ENCODE results near the gene ITGA1.

Gene ITGA1

DNA sequence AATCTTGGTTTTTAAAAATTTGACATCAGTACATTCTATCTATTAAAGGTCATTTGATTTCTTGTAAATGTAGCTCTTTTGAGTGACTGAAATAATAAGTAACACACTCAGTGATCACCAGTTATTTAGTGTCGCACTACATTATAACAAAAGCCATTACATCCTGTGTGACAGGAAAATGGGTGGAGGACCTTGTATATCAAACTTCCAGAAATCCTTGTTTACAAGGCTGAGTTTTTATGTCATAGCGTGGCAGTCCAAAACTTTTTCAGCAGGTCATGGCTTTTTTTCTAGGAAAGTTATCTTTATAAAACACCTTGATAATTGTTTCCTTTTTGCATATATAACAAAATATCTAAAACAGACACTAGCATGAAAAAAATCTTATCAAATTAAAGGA lies 14.4 kb upstream of the ITGA1 start:
- no peak for DNase-seq

DNA sequence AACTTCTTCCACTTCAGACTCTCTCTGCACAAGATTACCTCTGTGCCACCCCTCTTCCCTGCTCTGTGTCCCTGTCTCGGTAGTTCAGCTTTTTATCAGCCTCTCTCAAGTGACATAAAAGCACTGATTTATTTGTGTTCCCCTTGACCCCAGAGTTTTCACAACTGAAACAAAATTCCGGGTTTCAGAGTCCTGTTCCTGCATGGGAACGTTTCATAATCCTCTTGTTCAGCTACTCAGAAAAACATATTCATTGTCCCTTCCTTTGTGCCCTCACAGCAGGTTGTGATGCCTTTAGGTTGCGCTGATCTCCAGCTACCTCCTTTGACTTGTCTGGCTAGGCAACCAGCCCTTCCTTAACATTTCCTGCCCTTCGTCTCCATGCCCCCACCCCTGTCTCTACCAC lies 13.7 kb upstream of the ITGA1 start:
- no peak for DNase-seq

DNA sequence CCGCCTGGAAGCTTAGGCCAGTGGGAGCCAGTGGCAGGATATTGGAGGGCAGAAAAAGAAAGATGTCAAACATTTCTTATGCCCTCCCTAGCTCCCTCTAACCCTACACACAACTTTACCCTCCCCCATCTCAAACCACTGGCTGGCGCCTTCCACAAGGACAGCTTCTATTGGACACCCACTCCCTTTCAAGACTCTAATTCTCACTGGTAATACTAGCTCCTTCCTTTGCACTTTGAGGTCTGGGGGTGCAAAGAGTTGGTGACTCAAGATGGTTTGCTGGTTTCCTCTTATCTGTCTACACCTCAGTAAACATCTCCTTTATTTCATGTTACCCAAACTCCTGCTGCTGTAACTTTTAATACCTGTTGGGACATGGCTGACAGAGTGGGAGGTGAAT lies 11.6 kb upstream of the ITGA1 start:
- DNase-seq, result no peak

DNA sequence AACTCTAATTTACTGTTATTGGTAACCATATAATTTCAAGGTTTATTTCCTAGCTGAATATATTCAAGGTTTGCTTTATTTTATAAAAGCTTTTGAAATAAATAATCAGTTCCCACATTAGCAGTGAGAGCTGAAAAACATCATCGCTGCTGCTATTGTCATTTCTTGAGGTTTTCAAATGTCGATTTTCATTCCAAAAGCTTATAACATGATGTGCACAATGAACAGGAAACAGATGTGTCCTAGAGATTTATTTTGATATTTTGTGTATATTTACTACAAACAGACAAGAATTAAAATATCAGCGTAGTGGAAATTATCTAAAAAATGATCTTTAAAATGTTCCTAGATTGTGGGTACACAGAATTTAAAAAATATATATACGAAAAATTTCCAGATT lies 10.5 kb upstream of the ITGA1 start:
- no peak for DNase-seq

DNA sequence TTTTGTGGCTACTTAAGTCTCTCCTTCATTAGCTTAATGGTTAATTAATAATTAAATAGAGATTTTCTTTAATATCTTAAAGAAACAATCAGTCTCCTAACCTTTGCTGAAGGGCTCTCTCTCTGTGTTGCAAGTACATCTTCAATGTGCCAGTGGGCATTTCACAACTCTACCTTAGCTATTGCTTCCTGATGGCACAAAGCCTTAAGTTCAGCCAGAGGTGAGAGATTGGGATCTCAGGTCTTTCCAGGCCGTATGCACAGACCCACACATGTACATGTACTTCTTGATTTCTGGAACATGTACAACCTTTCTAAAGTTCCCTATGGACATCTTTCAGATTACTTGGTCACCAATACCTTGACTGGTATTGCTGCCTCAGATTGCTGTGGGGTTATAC lies 8.9 kb upstream of the ITGA1 start:
- no peak for DNase-seq

DNA sequence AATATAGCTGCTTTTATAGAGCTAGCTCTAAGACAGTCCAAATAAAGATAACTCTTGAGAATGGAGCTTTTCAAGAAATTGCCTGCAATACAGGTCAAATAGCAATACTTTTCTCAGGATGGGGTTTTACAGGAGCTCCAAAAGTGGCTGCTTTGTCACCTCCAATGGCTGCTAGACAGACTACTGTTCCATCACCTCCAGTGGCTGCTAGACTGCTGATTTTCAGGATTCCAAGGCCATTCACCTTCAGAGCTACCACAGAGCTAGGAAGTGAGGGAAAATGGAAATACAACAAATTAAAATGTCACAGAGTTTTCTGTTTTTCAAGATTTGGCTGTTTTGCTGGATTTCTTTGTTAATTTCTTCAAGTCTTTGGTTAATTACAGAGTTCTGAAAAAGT lies 8.5 kb upstream of the ITGA1 start:
- DNase-seq, result no peak

DNA sequence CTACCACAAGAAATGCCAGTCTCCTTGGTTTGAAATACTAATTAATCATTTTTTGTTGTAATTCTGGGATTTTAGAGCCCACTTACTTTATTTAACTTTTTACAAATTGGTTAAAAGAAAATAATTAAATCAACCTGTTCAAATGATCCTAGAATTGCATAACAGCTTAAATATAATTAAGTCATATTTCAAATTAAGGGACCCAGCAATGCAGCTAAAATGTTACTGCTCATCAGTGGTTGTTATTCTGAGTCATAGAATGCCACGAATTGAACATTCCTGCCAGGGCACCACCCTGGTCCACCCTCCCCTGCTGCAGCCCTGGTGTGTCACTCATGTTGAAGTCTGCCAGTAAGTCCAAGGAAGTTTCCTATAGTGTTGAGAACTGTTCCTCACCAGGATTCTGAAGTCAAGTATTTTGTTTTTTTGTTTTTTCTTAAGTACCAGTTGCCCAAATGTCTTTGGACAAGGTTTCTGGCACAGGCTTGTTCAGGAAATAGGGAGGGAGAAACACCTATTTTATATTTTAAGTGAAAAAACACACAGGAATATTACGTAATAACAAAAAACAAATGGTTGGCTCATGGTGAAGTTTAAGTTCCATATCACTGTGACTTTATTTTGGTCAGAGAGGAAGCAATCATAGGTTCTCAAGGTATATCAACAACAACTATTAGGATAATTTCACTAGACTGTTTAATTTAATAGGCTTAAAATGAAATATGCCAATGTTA lies 4.3 kb upstream of the ITGA1 start:
- no peak for DNase-seq

DNA sequence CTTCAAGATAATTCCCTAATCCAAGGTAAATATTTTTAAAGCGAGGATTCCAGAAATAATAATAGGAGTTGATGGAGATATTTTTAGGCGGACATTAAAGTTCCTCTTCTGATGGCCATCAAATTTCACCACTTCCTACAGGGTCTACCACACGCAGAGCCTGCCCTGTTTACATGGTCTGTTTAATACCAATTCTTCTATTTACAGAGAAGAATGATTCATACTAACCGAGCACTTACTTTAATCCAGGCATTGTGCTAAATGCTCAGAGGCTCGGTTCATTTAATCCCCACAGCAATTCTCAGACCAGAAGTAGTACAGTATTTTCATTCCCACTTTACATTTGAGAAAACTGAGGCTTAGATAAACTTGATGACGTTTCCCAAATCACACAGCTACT lies 3.0 kb upstream of the ITGA1 start:
- DNase-seq, result no peak

DNA sequence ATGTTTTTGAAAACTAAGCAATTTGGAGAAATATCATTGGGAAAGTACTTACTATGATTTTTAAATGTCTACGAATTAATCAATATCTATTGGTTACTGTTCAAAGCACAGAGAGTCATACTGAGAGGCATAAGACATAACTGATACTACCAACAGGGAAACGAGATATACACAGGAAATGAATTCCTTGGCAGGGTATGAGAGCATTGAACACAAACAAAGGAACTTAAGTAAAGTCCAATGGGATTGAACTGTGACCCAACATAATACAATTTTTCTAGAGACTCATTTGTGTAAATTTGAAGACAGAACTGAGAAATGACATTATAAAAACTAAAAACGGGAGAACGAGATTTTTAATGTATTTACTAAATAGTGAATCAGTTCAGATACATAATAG lies 1.3 kb upstream of the ITGA1 start:
- DNase-seq, result no peak

DNA sequence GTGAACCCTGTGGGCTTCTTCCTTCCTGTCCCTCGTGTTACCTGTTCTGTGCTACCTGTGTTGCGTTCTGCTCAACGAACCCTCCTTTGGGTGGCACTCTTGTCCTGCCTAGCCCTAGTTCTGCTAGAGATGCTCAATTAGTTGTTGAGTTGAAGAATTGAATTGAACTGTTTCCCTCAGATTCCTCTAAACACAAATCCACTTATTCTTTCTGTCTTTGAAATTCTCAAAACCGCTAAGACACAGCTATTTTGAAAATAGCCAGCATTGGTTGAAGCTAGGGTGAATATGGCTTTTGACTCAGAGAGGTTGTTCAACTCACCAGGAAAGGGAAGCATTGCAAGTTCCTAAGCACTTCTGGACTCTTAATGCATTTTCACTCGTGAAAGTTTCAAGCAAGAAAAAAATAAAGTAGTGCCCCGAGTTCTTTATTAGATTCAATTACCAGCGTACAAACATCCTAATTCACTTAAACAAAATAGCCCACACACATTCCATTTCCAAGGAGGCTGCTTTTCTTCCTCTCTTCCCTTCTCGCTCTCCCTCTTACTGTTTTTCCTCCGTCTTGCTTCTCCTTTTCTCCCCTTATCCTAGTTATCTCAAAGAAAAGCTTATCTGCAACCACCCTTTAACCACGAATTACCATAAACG lies 642 bp upstream of the ITGA1 start:
- peak in 1 of 2 experiments; percentile 29 for DNase-seq

DNA sequence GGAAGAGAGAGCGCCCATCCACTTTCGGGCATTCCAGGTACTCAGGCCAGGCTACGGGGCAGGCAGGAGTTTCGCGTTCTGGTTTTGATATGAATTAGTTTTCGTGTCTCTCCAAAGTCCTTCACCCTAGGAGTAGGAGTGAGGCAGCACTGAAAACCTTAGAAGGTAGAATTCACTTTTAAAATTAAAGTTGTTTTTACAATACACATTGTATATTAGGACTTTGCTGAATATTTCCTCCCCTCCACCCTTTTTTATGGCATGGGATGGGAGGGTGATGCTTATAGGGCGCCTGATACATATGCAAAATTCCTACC lies 747 bp downstream of the ITGA1 start:
- DNase-seq, result no peak

DNA sequence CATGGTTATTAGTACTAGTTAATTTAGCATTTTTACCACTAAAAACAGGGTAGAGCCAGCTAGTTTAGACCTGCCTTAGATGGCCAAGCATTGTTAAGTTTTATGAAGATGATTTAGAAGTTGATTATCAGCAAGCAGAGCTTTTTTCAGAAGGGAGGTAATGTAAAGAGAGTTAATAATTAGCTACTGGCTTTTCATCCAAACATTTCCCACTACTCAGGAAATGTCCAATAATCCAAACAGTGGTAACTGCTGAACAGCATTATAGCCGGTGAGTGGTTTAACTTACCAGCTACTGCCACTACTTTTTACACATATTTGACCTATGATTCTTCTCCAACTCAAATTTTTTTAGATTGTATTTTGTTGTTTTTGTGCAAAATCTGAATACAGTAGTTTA lies 1.7 kb downstream of the ITGA1 start:
- DNase-seq, result no peak

DNA sequence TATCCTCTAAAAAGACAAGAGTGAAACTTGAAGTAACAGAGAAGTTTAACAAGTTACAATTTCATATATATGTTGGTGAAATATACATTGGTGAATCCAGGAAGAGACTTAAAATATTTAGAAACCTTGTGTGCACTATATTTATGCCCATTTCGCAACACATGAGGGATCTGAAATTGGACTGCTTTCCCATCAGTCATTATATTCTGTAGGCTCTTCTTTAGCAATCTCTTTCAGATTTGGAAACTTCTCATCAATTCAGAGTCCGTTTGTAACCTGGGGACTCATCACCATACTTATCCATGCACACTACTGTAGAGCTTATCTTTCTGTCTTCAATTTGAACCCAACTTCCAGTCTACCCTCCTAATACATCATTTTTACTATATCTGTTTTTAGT lies 2.1 kb downstream of the ITGA1 start:
- DNase-seq, result no peak

DNA sequence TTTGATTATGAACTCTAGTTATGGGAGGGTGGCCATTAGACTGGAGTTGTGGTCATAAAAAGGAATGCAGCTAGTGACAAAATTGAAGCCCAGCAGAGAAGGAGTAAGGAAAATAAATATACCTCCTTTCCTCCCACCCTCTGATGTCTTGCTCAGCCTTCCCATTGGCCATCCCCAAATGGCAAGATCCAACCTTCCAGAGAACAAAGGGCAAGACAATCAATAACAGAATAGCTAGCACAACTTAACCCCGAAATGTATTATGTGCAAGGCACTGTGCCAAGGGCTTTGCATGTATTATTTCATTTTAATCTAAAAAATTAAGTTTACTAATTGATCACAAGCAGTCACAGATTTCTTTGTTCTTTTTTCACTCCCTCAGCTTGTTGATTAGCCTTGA lies 3.6 kb downstream of the ITGA1 start:
- no peak for DNase-seq

DNA sequence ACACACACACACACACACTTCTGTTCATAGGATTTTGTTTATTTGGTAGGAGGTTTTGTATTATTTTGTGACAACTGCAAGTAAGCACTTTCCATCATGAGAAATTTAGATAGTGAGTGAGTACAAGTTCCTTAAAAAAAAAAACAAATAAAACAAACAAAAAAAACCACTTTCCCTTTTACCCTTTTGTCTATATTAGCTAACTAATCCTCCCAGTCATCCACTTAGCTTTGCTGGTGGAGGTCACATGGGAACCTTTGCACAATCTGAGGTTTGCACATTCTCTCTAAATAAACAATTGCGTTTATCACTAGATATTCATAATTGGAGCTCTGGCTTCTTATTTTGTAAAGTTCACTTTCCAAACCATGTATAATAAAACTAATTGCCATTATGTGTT lies 6.8 kb downstream of the ITGA1 start:
- no peak for DNase-seq

DNA sequence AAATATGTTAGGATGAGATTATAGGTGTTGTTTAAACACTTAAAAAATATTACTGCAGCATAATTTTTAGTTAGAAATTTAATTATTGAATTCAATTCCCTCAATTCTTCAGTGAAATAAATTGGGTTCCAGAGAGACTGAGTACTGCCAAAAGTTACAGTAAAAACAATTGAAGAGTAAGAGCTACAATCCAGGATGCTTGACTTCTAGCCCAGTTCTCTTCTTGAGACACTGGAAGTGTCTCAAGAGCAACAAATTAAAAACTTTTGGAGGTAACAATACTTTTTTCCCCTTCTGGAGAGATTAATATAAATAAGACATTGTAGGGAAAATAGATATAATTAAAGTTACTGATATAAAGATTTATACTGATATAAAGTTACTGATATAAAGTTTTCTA lies 8.3 kb downstream of the ITGA1 start:
- no peak for DNase-seq

DNA sequence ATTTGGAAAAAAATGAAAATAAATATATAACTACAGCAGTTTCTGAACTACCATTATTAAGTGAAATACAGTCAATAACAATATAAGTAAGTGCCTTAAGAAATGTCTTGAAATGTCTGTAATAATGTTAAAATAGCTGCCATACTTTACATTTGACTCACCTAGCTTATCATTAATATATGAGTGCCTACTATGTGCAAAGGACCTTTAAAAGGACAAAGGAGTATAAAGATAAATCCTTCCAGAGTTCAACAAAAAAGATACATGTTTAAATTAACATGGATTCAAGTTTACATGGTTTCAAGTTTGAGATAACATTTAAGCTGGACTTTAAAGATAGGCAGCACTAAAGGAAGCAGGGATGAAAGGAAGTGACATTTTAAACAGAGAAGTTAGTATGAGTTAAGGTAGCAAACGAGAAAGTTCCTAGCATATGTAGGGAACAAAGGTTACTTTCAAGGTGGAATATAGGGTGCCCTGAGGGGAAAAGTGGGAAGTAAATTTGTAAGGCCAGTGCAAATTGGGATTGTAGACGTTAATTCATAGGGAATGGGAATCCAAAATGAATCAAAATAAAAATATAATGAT lies 8.9 kb downstream of the ITGA1 start:
- DNase-seq, result no peak

DNA sequence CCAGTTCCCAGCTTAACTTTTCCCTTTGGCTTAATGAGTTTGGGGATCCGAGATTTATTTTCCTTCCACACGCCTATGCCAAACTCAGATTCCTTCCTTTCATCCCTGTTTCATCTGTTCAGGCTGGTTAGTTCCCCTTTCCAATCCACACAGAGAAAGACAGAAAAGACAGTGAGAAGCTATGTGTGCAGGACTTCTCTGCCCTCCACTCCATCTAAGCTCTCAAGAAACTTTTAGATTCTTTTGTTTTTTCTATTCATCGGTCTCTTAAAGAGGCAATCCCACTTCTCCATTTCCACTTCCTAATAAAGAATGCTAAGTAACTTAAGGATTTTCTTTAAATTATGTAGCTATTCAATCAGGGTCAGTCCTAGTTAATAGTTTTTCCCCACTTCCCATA lies 11.2 kb downstream of the ITGA1 start:
- DNase-seq, result no peak

DNA sequence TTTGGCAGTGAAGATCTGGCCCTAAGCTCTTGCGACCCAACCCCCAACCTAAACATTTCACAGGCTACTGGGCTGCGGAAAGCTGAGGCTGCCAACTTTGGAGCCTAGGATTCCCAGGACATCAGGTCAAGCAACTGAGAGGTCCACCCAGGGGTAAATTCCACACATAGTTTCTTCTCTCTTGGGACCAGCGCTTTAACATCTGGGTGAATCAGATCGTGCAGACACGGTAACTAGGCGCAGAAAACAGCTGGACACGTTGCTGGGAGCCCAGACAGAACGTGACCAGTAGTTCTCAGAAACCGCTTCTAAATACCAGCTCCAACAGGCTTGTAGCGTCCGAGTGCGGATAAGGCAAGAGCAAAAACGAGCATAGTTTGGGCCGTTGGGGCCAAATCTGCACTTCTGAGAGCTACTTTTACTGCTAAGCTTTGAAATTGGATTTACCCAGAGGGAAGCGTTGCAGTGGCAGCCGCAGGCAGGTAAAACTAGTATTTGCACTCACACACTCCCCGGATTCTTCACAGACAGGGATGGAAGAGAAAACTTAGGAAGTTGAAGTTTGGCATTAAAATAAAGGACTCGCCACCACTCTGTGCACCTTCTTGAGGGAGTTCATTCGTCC lies 11.8 kb downstream of the ITGA1 start:
- DNase-seq, result no peak

DNA sequence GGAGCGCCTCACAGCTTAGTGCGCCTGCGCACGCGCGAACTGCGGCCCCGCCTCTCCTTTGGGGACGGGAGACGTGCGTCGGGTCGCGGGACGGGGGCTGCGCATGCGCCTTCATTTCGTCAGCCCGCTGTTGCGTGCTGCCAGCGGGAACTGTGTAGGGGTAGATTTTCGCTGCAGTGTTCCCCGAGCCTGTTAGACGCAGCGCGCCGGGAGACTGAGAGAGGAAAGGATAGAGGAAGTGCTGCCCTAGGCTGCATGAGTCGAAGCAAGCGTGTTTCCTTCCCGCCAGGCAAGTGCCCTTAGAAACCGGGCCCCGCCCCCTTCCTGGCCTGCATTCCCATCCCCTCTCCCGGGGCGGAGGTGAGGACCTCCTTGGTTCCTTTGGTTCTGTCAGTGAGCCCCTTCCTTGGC lies 12.3 kb downstream of the ITGA1 start:
- DNase-seq, result peak; percentile 97

DNA sequence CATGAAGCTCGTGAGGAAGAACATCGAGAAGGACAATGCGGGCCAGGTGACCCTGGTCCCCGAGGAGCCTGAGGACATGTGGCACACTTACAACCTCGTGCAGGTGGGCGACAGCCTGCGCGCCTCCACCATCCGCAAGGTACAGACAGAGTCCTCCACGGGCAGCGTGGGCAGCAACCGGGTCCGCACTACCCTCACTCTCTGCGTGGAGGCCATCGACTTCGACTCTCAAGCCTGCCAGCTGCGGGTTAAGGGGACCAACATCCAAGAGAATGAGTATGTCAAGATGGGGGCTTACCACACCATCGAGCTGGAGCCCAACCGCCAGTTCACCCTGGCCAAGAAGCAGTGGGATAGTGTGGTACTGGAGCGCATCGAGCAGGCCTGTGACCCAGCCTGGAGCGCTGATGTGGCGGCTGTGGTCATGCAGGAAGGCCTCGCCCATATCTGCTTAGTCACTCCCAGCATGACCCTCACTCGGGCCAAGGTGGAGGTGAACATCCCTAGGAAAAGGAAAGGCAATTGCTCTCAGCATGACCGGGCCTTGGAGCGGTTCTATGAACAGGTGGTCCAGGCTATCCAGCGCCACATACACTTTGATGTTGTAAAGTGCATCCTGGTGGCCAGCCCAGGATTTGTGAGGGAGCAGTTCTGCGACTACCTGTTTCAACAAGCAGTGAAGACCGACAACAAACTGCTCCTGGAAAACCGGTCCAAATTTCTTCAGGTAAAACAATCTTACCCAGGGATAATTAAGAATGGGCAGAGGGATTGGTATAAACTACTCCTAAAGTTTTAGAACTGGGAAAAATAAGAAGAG lies 12.9 kb downstream of the ITGA1 start:
- DNase-seq, result peak; percentile 75 to 76

DNA sequence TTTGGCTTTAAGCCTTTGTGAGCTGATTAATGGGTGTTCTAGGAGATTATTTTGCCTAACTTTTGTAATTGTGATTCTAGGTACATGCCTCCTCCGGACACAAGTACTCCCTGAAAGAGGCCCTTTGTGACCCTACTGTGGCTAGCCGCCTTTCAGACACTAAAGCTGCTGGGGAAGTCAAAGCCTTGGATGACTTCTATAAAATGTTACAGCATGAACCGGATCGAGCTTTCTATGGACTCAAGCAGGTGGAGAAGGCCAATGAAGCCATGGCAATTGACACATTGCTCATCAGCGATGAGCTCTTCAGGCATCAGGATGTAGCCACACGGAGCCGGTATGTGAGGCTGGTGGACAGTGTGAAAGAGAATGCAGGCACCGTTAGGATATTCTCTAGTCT lies 13.6 kb downstream of the ITGA1 start:
- peak; percentile 22 to 26 for DNase-seq

DNA sequence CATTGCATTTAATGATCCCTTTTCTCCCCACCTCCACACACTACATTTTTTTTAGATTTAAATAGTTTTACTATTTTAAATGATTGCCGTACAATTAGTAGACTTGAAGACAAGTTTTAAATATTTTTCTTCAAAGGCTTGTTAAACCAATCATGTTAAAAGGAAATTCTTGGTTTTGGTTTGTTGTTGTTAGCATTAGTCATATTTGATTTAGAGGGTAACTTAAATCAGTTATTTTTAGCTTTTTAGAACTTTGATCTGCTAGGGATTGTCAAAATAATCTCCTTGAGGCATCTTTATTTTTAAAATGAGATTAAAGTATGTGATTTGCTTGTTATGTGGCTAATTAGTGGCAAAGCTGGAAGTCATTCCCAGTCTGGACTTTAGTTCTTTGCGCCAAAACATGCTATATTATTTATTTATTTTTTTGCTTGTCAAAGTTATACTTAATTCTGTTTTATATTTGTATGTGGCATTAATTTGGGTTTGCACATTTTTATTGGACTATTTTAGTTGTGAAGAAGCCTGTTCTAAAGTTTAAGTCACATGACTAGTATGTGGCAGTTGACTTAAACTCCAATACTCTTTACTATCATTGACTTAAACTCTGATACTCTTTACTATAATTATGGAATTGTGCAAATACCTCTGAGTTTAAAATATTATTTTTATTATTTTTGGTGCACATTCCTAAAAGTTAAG lies 14.7 kb downstream of the ITGA1 start:
- DNase-seq, result no peak

All from activated T-cell treated with anti-CD3 and anti-CD28 coated beads, Interleukin-2, amount 50 U/mL, for 48 hours (primary cell).